HepG2 (cell line): ENCODE data around the gene TMEM108. TPM values are rescaled to one million over a fixed set of nuclear protein-coding genes. Genes with fewer than 3 reads are reported as not detected.
A peak's percentile ranks its signal among the peaks of the same experiment; 100 is the strongest.

Experiments
- ATAC-seq: fragments of 200-7000 bp; cut with Tn5 transposase; 3 replicates; pipeline ENCODE4 v1.9.1; 2020; ENCODE audit warnings: mild to moderate bottlenecking, moderate library complexity
- BruUV-seq: library from RNA; stranded (reverse); fragments of 400-500 nt; replicated peaks from 2 replicates; lab custom pipeline; 2021; lab: Mats Ljungman, UMichigan
- CTCF ChIA-PET: fragments of 300-600 bp; formaldehyde crosslinking; extraction: SDS; loops from one replicate; lab custom pipeline; 2021; ENCODE audit warnings: low total read pairs, inconsistent platforms, low intra/inter-chr PET ratio; lab: Yijun Ruan, JAX
- POLR2A ChIA-PET: fragments of 350-600 bp; sonication (Branson Sonifier 250); formaldehyde crosslinking; loops from one replicate; lab custom pipeline; 2020; ENCODE audit warnings: antibody characterized with exemption, inconsistent platforms; lab: Yijun Ruan, JAX
- DNase-seq: peaks from one replicate; pipeline ENCODE4 v3.0.0-alpha.2; 2015; ENCODE audit warnings: low spot score
- FAIRE-seq: peaks from 3 replicates; lab custom pipeline; 2011; peaks lifted over from hg19 to GRCh38; lab: Jason Lieb, UNC
- H2AFZ ChIP-seq: one replicate; pipeline ENCODE4 v1.6.1; 2011; ENCODE audit warnings: low read length, inconsistent platforms
- H3K27ac ChIP-seq: fragments of 300-600 bp; 3 replicates; pipeline ENCODE4 v1.8.0; 2011; ENCODE audit warnings: mixed run types, mild to moderate bottlenecking, mixed read lengths, low read length, inconsistent platforms; ENCODE audit not compliant: insufficient read depth; ENCODE audit errors: extremely low read length
- H3K27me3 ChIP-seq, 2 experiments: fragments of 200-600 bp in 1 of 2; 2 replicates in 1 of 2; 3 replicates in 1 of 2; pipeline versions ENCODE4 v1.6.0 to v1.8.0; 2011; ENCODE audit warnings: low read length in 2 of 2, mild to moderate bottlenecking in 2 of 2, moderate library complexity in 2 of 2, inconsistent platforms in 1 of 2; ENCODE audit not compliant: insufficient read depth in 2 of 2, control insufficient read depth in 1 of 2
- H3K36me3 ChIP-seq, 2 experiments: fragments of 200-600 bp in 1 of 2; replicated peaks in 1 of 2; 2 replicates in 1 of 2; 3 replicates in 1 of 2; pipeline versions ENCODE4 v1.5.1 to v1.8.0; 2011; ENCODE audit warnings: low read length in 2 of 2, inconsistent platforms in 1 of 2; ENCODE audit not compliant: insufficient read depth in 2 of 2, control insufficient read depth in 1 of 2
- H3K4me1 ChIP-seq: 2 replicates; pipeline ENCODE4 v1.5.1; 2012; ENCODE audit warnings: low read length, inconsistent platforms; ENCODE audit not compliant: insufficient read depth
- H3K4me2 ChIP-seq: 2 replicates; pipeline ENCODE4 v1.6.0; 2011; ENCODE audit warnings: low read depth, low read length, inconsistent platforms
- H3K4me3 ChIP-seq, 3 experiments: fragments of 200-600 bp in 1 of 3; sonication (generic), shearing (Covaris generic) in 1 of 3; replicated peaks in 1 of 3; 2 replicates each; pipeline ENCODE4 v1.5.1; 2011 to 2016; ENCODE audit warnings: low read length in 3 of 3, inconsistent platforms in 2 of 3, low read depth in 2 of 3, mild to moderate bottlenecking in 2 of 3, control low read depth in 1 of 3, mixed read lengths in 1 of 3; ENCODE audit not compliant: insufficient read depth in 1 of 3
- H3K79me2 ChIP-seq: one replicate; pipeline ENCODE4 v1.6.1; 2011; ENCODE audit warnings: low read length, inconsistent platforms; ENCODE audit not compliant: insufficient read depth
- H3K9ac ChIP-seq: 2 replicates; pipeline ENCODE4 v1.6.0; 2011; ENCODE audit warnings: mild to moderate bottlenecking, low read depth, low read length, inconsistent platforms; ENCODE audit not compliant: insufficient read depth
- H3K9me3 ChIP-seq: 2 replicates; pipeline ENCODE4 v1.5.1; 2012; ENCODE audit warnings: mild to moderate bottlenecking, low read length
- H4K20me1 ChIP-seq: 2 replicates; pipeline ENCODE4 v1.6.0; 2011; ENCODE audit warnings: inconsistent platforms, mild to moderate bottlenecking, low read length, moderate library complexity; ENCODE audit not compliant: insufficient read depth
- MAFF ChIP-seq: IDR thresholded peaks from 2 replicates; pipeline ENCODE4 v1.6.1; 2011; ENCODE audit warnings: low read depth, low read length, improper control_type of control experiment
- MAFK ChIP-seq, 2 experiments: IDR thresholded peaks in 1 of 2; conservative IDR thresholded peaks in 1 of 2; 2 replicates each; pipeline ENCODE4 v1.6.1; 2011; ENCODE audit warnings: improper control_type of control experiment in 2 of 2, low read length in 2 of 2
- ZNF317 ChIP-seq: sonication (generic); formaldehyde crosslinking; IDR thresholded peaks from 2 replicates; pipeline ENCODE4 v1.5.0; 2020; ENCODE audit warnings: mild to moderate bottlenecking, missing genetic modification reagents
- ZNF788 ChIP-seq: sonication (generic); formaldehyde crosslinking; IDR thresholded peaks from 2 replicates; pipeline ENCODE4 v1.5.0; 2020; ENCODE audit warnings: mild to moderate bottlenecking, missing genetic modification reagents, borderline replicate concordance
- WGBS: methylation state at CpG from one replicate; pipeline ENCODE4 v1.1.6; 2017; ENCODE audit warnings: low lambda C conversion rate; 5-methylcytosine and 5-hydroxymethylcytosine counted together
- in situ Hi-C: cut with HindIII; loops from 2 replicates; pipeline ENCODE4 v1.10.0; 2017; ENCODE audit warnings: low pct_unique_long_range_greater_than_20kb; ENCODE audit not compliant: extremely low pct_ligation_motif_present
- intact Hi-C: fragments of 100-400 bp; cut with micrococcal nuclease; formaldehyde crosslinking; loops from one replicate; pipeline ENCODE4 v1.10.0; 2022; ENCODE audit not compliant: unreplicated experiment
- polyA plus RNA-seq, 8 experiments: library from polyadenylated mRNA; depleted of rRNA in 3 of 8; stranded (reverse) in 7 of 8; unstranded in 1 of 8; fragments of >200 nt; fragmentation: Illumina TruSeq in 4 of 8; extraction: Trizol in 4 of 8; gene quantifications; 2 replicates each; pipeline versions ENCODE4 v1.2.1 to v1.2.3, GENCODE V29; 2011 to 2016; ENCODE audit warnings: low read depth in 4 of 8, missing spikeins in 1 of 8, mixed read lengths in 1 of 8; ENCODE audit not compliant: insufficient read depth in 1 of 8
- total RNA-seq, 5 experiments: library from RNA; depleted of rRNA; stranded (reverse); fragments of >200 nt; fragmentation: Illumina TruSeq; extraction: Trizol; gene quantifications; 2 replicates each; pipeline ENCODE4 v1.2.3, GENCODE V29; 2016; ENCODE audit warnings: low read depth in 1 of 5

Gene TMEM108
- total and polyA plus RNA-seq, 2 of the 13 experiments (the other 11 are each of a cell fraction or from before 2014, with no cell fraction given) = not detected

GRCh38 chr3:133390715-133391114 lies 352.5 kb downstream of the TMEM108 start:
- DNase-seq (no peak), FAIRE-seq (no peak), ATAC-seq (no peak)
- Histone ChIP-seq H3K9me3 (no peaks in the 10 kb centered on the region), H3K4me3 (no peak overlapping the region), H2AFZ (no peak overlapping the region), H3K4me2 (no peak overlapping the region), H3K27me3 (peaks cover 2 to 8% of the 10 kb centered on the region in 2 experiments; a peak in 2 of 5 replicates), H3K4me1 (peaks cover 11% of the 10 kb centered on the region), H3K9ac (no peak overlapping the region), H3K36me3 (no peaks in the 10 kb centered on the region), H3K79me2 (no peaks in the 10 kb centered on the region), H3K27ac (no peak overlapping the region), H4K20me1 (no peaks in the 10 kb centered on the region)
- ChIA-PET CTCF (no interaction called here), POLR2A (no interaction called here)
- BruUV-seq = no TSS peak
- intact Hi-C loops = no loop called here
- WGBS = 16% methylated on average over 4 of the region's 4 CpGs
- in situ Hi-C loops = loop anchor here (25.0 kb wide), 1 partner anchor 853 kb away; no protein-coding TSS in a partner anchor
- TF ChIP-seq MAFF = peak; percentile 77
- peak; percentile 76 to 87 for TF ChIP-seq MAFK (conservative IDR thresholded peaks at IDR 0.05 in 1 of 2, IDR thresholded peaks at IDR 0.05 in 1 of 2; ENCODE audit: low read length in 2 of 2)
- no peak for TF ChIP-seq ZNF317 (CRISPR knock-in tag)

GRCh38 chr3:133393204-133393603 lies 355.0 kb downstream of the TMEM108 start:
- CTCF ChIA-PET = no interaction called here
- FAIRE-seq = no peak

More at GRCh38 chr3:133393204-133393603, 355.0 kb downstream of the TMEM108 start:
- no peaks in the 10 kb centered on the region for H3K36me3 ChIP-seq
- WGBS = 0% methylated on average over 1 of the region's 1 CpG
- no peaks in the 10 kb centered on the region for H4K20me1 ChIP-seq
- POLR2A ChIA-PET = no interaction called here
- BruUV-seq = no TSS peak
- in situ Hi-C loops = loop anchor here (25.0 kb wide), 1 partner anchor 856 kb away; no protein-coding TSS in a partner anchor
- no peaks in the 10 kb centered on the region for H3K79me2 ChIP-seq
- H3K4me2 ChIP-seq = no peak overlapping the region
- H3K9me3 ChIP-seq = no peaks in the 10 kb centered on the region
- H3K27me3 ChIP-seq = peaks cover 2 to 7% of the 10 kb centered on the region in 2 experiments; a peak in 3 of 5 replicates
- no peak overlapping the region for H3K4me3 ChIP-seq
- TF ChIP-seq ZNF788 (CRISPR knock-in tag) = no peak
- TF ChIP-seq, all 625 proteins: peak for 0
- H3K27ac ChIP-seq = no peak overlapping the region
- peaks cover 11% of the 10 kb centered on the region for H3K4me1 ChIP-seq
- intact Hi-C loops = no loop called here
- H2AFZ ChIP-seq = no peak overlapping the region
- no peak for DNase-seq
- no peak overlapping the region for H3K9ac ChIP-seq
- no peak for ATAC-seq
